Colonic mucosa (tissue), 4 donors: ENCODE data around the gene DHRS7B. TPM values are rescaled to one million over a fixed set of nuclear protein-coding genes. Genes with fewer than 3 reads are reported as not detected.
A peak's percentile ranks its signal among the peaks of the same experiment; 100 is the strongest.

ENCODE experiments used
- DNase-seq: peaks from one replicate; pipeline ENCODE4 v3.0.0-alpha.2; 2020
- H3K27ac ChIP-seq: fragments of 200-600 bp; one replicate; pipeline ENCODE4 v1.8.0; 2021
- H3K27me3 ChIP-seq: fragments of 200-600 bp; one replicate; pipeline ENCODE4 v1.8.0; 2021
- H3K36me3 ChIP-seq: fragments of 200-600 bp; one replicate; pipeline ENCODE4 v1.8.0; 2021
- H3K4me1 ChIP-seq: fragments of 200-600 bp; one replicate; pipeline ENCODE4 v1.8.0; 2021; ENCODE audit warnings: mild to moderate bottlenecking
- H3K4me3 ChIP-seq: fragments of 200-600 bp; one replicate; pipeline ENCODE4 v1.8.0; 2021
- H3K9ac ChIP-seq, 2 donors: one replicate each; pipeline ENCODE4 v1.7.0; 2013; ENCODE audit warnings: control low read depth in 2 of 2, low read depth in 2 of 2, low read length in 2 of 2
- H3K9me3 ChIP-seq: fragments of 200-600 bp; one replicate; pipeline ENCODE4 v1.8.0; 2021
- CTCF ChIP-seq: fragments of 200-600 bp; IDR thresholded peaks from one replicate; pipeline ENCODE4 v1.8.0; 2022; ENCODE audit warnings: antibody characterized with exemption, mild to moderate bottlenecking
- intact Hi-C: fragments of 100-400 bp; cut with DNase I; formaldehyde crosslinking; loops from one replicate; pipeline ENCODE4 v1.14.1; 2022
- total RNA-seq, 2 donors: library from RNA; stranded (reverse); fragmentation: NEBNext Ultra II Directional in 1 of 2; extraction: Animal tissue kit (Norgen Biotek cat#: 25700) in 1 of 2; gene quantifications; one replicate each; pipeline ENCODE4 v1.2.1, GENCODE V29; 2021
- donor health status: healthy.
- donor health status: DM: no; HTN: no; CAD: no.
- donor health status: DM: no; HTN: no; CAD: no.

DHRS7B gene
- total RNA-seq, 2 donors from 2014 or later: 29.4 to 44.0 TPM

- no peak for TF ChIP-seq CTCF
- Histone ChIP-seq H3K4me3 (no peak overlapping the region), H3K27me3 (no peaks in the 10 kb centered on the region), H3K4me1 (peaks cover 4% of the 10 kb centered on the region), H3K27ac (no peak overlapping the region), H3K9me3 (no peaks in the 10 kb centered on the region), H3K36me3 (no peaks in the 10 kb centered on the region), H3K9ac (no peak overlapping the region)
- no peak for DNase-seq
- intact Hi-C loops: no loop called here
Observed at GRCh38 chr17:21125862-21126261, 902 bp upstream of the DHRS7B start.

GRCh38 chr17:21127509-21128077, 829 bp downstream of the DHRS7B start:
- H3K4me1 ChIP-seq: peaks cover 4% of the 10 kb centered on the region
- no peak for TF ChIP-seq CTCF
- no peaks in the 10 kb centered on the region for H3K36me3 ChIP-seq
- intact Hi-C loops: no loop called here
- peak overlapping the region; percentile 73 to 88 for H3K9ac ChIP-seq
- H3K4me3 ChIP-seq: peak overlapping the region; percentile 70
- no peak for DNase-seq
- no peaks in the 10 kb centered on the region for H3K27me3 ChIP-seq
- H3K9me3 ChIP-seq: no peaks in the 10 kb centered on the region
- H3K27ac ChIP-seq: peak overlapping the region; percentile 89

- Histone ChIP-seq H3K9me3 (no peaks in the 10 kb centered on the region), H3K9ac (no peak overlapping the region), H3K4me3 (no peak overlapping the region), H3K4me1 (peaks cover 4% of the 10 kb centered on the region), H3K27ac (no peak overlapping the region), H3K36me3 (no peaks in the 10 kb centered on the region), H3K27me3 (no peaks in the 10 kb centered on the region)
- no peak for DNase-seq
- intact Hi-C loops: no loop called here
- no peak for TF ChIP-seq CTCF
Observed at GRCh38 chr17:21129023-21129681, 2.4 kb downstream of the DHRS7B start.

GRCh38 chr17:21131137-21131536, 4.4 kb downstream of the DHRS7B start:
- peaks cover 4% of the 10 kb centered on the region for H3K4me1 ChIP-seq
- no peak overlapping the region for H3K9ac ChIP-seq
- H3K4me3 ChIP-seq: no peak overlapping the region
- H3K27ac ChIP-seq: no peak overlapping the region
- H3K27me3 ChIP-seq: no peaks in the 10 kb centered on the region
- no peaks in the 10 kb centered on the region for H3K36me3 ChIP-seq
- DNase-seq: no peak
- no peak for TF ChIP-seq CTCF
- no peaks in the 10 kb centered on the region for H3K9me3 ChIP-seq
- intact Hi-C loops: no loop called here

GRCh38 chr17:21132428-21132827, 5.7 kb downstream of the DHRS7B start:
- H3K4me1 ChIP-seq: peaks cover 4% of the 10 kb centered on the region
- H3K9me3 ChIP-seq: no peaks in the 10 kb centered on the region
- intact Hi-C loops: no loop called here
- no peak overlapping the region for H3K4me3 ChIP-seq
- H3K36me3 ChIP-seq: no peaks in the 10 kb centered on the region
- H3K27me3 ChIP-seq: no peaks in the 10 kb centered on the region
- no peak for TF ChIP-seq CTCF
- DNase-seq: no peak
- H3K27ac ChIP-seq: no peak overlapping the region
- H3K9ac ChIP-seq: no peak overlapping the region
